SK-N-SH (cell line): ENCODE results near the gene SLC35A4. TPM values are rescaled to one million over a fixed set of nuclear protein-coding genes. Genes with fewer than 3 reads are reported as not detected.
A peak's percentile ranks its signal among the peaks of the same experiment; 100 is the strongest.

ENCODE experiments used
- CTCF ChIA-PET: fragments of 300-600, 350-600 bp; formaldehyde crosslinking; extraction: SDS; loops from one replicate; lab custom pipeline; 2021; lab: Yijun Ruan, JAX
- POLR2A ChIA-PET: fragments of 350-600 bp; sonication (Branson Sonifier 250); formaldehyde crosslinking; extraction: SDS; loops from one replicate; lab custom pipeline; 2020; ENCODE audit warnings: antibody characterized with exemption, inconsistent platforms; lab: Yijun Ruan, JAX
- DNase-seq: peaks from one replicate; pipeline ENCODE4 v3.0.0; 2012
- H2AFZ ChIP-seq: fragments of 200-600 bp; sonication (generic); 2 replicates; pipeline ENCODE4 v1.8.1; 2016; ENCODE audit warnings: antibody characterized with exemption, mild to moderate bottlenecking, low read depth
- H3F3A ChIP-seq: fragments of 200-600 bp; sonication (generic); replicated peaks from 2 replicates; pipeline ENCODE3; 2016; ENCODE audit warnings: antibody characterized with exemption, mild to moderate bottlenecking; ENCODE audit not compliant: insufficient read depth
- H3K27ac ChIP-seq, 2 experiments: fragments of 200-500 bp in 1 of 2; fragments of 200-600 bp in 1 of 2; sonication (Bioruptor generic) in 1 of 2; sonication (generic), shearing (Covaris generic) in 1 of 2; 2 replicates each; pipeline versions ENCODE4 v1.5.1 to v1.6.1; 2014 to 2016; ENCODE audit warnings: low read depth in 2 of 2, inconsistent platforms in 1 of 2, low read length in 1 of 2, mild to moderate bottlenecking in 1 of 2, mixed read lengths in 1 of 2
- H3K27me3 ChIP-seq: fragments of 200-600 bp; sonication (generic), shearing (Covaris generic); 2 replicates; pipeline ENCODE4 v1.6.1; 2016; ENCODE audit warnings: mixed run types; ENCODE audit not compliant: insufficient read depth
- H3K36me3 ChIP-seq, 2 experiments: fragments of 200-500 bp in 1 of 2; fragments of 200-600 bp in 1 of 2; sonication (Bioruptor generic) in 1 of 2; sonication (generic) in 1 of 2; replicated peaks in 1 of 2; 2 replicates each; pipeline versions ENCODE3 to v1.5.1; 2014 to 2016; ENCODE audit warnings: low read length in 1 of 2, mild to moderate bottlenecking in 1 of 2; ENCODE audit not compliant: insufficient read depth in 2 of 2, control insufficient read depth in 1 of 2
- H3K4me1 ChIP-seq, 2 experiments: fragments of 200-500 bp in 1 of 2; fragments of 200-600 bp in 1 of 2; sonication (Bioruptor generic) in 1 of 2; sonication (generic), shearing (Covaris generic) in 1 of 2; 2 replicates each; pipeline versions ENCODE4 v1.5.1 to v1.6.1; 2014 to 2016; ENCODE audit warnings: low read depth in 1 of 2, low read length in 1 of 2, mixed run types in 1 of 2; ENCODE audit not compliant: insufficient read depth in 2 of 2, control insufficient read depth in 1 of 2
- H3K4me2 ChIP-seq: fragments of 200-600 bp; sonication (generic), shearing (Covaris generic); 2 replicates; pipeline ENCODE4 v1.6.1; 2017; ENCODE audit warnings: mixed run types
- H3K4me3 ChIP-seq, 2 experiments: fragments of 200-500 bp in 1 of 2; fragments of 200-600 bp in 1 of 2; sonication (Bioruptor generic) in 1 of 2; sonication (generic), shearing (Covaris generic) in 1 of 2; 2 replicates each; pipeline versions ENCODE4 v1.5.1 to v1.8.1; 2014 to 2016; ENCODE audit warnings: low read depth in 2 of 2, inconsistent platforms in 1 of 2, low read length in 1 of 2, mild to moderate bottlenecking in 1 of 2, mixed read lengths in 1 of 2, moderate library complexity in 1 of 2
- H3K79me2 ChIP-seq: fragments of 200-600 bp; sonication (generic); 2 replicates; pipeline ENCODE4 v1.8.1; 2017; ENCODE audit warnings: mild to moderate bottlenecking; ENCODE audit not compliant: insufficient read depth
- H3K9ac ChIP-seq: fragments of 200-600 bp; sonication (generic); 2 replicates; pipeline ENCODE4 v1.6.1; 2017; ENCODE audit warnings: mixed run types
- H3K9me2 ChIP-seq: fragments of 200-600 bp; sonication (generic); 2 replicates; pipeline ENCODE4 v1.6.1; 2017; ENCODE audit warnings: mixed run types
- H3K9me3 ChIP-seq: fragments of 200-600 bp; sonication (generic); 2 replicates; pipeline ENCODE4 v1.6.1; 2017; ENCODE audit warnings: mixed run types, mild to moderate bottlenecking, moderate library complexity
- H4K20me1 ChIP-seq: fragments of 200-600 bp; sonication (generic); 2 replicates; pipeline ENCODE4 v1.6.1; 2017; ENCODE audit warnings: mild to moderate bottlenecking, mixed run types; ENCODE audit not compliant: insufficient read depth
- ELF1 ChIP-seq: IDR thresholded peaks from 2 replicates; pipeline ENCODE4 v1.4.0; 2012
- FOSL2 ChIP-seq: IDR thresholded peaks from 2 replicates; pipeline ENCODE4 v1.4.0; 2012; ENCODE audit warnings: low read depth, mild to moderate bottlenecking, moderate library complexity, borderline replicate concordance
- FOXJ3 ChIP-seq: sonication (generic); formaldehyde crosslinking; IDR thresholded peaks from 2 replicates; pipeline ENCODE4 v1.5.1; 2020; ENCODE audit warnings: mild to moderate bottlenecking, missing genetic modification reagents
- FOXM1 ChIP-seq: IDR thresholded peaks from 2 replicates; pipeline ENCODE4 v1.4.0; 2012; ENCODE audit warnings: low read depth, mild to moderate bottlenecking
- GABPA ChIP-seq: IDR thresholded peaks from 2 replicates; pipeline ENCODE4 v1.4.0; 2012; ENCODE audit warnings: low read depth, mild to moderate bottlenecking
- JUND ChIP-seq: IDR thresholded peaks from 2 replicates; pipeline ENCODE4 v1.4.0; 2012
- MXI1 ChIP-seq: IDR thresholded peaks from 2 replicates; pipeline ENCODE4 v1.6.1; 2012; ENCODE audit warnings: mild to moderate bottlenecking, low read depth, low read length, improper control_type of control experiment
- RAD21 ChIP-seq: IDR thresholded peaks from 2 replicates; pipeline ENCODE4 v1.6.1; 2012; ENCODE audit warnings: mild to moderate bottlenecking, low read length
- RCOR1 ChIP-seq: fragments of 150-350 bp; IDR thresholded peaks from 2 replicates; pipeline ENCODE4 v1.6.1; 2017; ENCODE audit warnings: antibody characterized with exemption, low read length
- RFX5 ChIP-seq: IDR thresholded peaks from 2 replicates; pipeline ENCODE4 v1.6.1; 2012; ENCODE audit warnings: mild to moderate bottlenecking, improper control_type of control experiment, low read length
- RXRA ChIP-seq: IDR thresholded peaks from 2 replicates; pipeline ENCODE4 v1.4.0; 2012; ENCODE audit warnings: low read depth, mild to moderate bottlenecking, borderline replicate concordance
- SMC3 ChIP-seq: IDR thresholded peaks from 2 replicates; pipeline ENCODE4 v1.6.1; 2012; ENCODE audit warnings: low read depth, low read length, improper control_type of control experiment
- YY1 ChIP-seq: IDR thresholded peaks from 2 replicates; pipeline ENCODE4 v1.4.0; 2012; ENCODE audit warnings: low read depth, mild to moderate bottlenecking
- WGBS: methylation state at CpG from one replicate; pipeline ENCODE4 v1.1.6; 2017; ENCODE audit warnings: low lambda C conversion rate; 5-methylcytosine and 5-hydroxymethylcytosine counted together
- polyA plus RNA-seq, 3 experiments: library from polyadenylated mRNA; depleted of rRNA; stranded (reverse); fragments of >200 nt; gene quantifications; 2 replicates each; pipeline ENCODE4 v1.2.3, GENCODE V29; 2012
- TF ChIP-seq, protein P1 (sequence below): fragments of 200-600 bp; sonication (generic); IDR thresholded peaks from 2 replicates; pipeline ENCODE4 v1.6.1; 2017; ENCODE audit warnings: antibody characterized with exemption, mild to moderate bottlenecking, moderate library complexity
- TF ChIP-seq, protein P2 (sequence below): fragments of 150-350 bp; IDR thresholded peaks from 2 replicates; pipeline ENCODE4 v1.6.1; 2017; ENCODE audit warnings: antibody characterized with exemption, low read length, low read depth, borderline replicate concordance
- TF ChIP-seq, protein P3 (sequence below): IDR thresholded peaks from 2 replicates; pipeline ENCODE4 v1.4.0; 2012; ENCODE audit warnings: low read depth, borderline replicate concordance
- TF ChIP-seq, protein P4 (sequence below): IDR thresholded peaks from 2 replicates; pipeline ENCODE4 v1.4.0; 2012; ENCODE audit warnings: low read depth
- TF ChIP-seq, protein P5 (sequence below): IDR thresholded peaks from 2 replicates; pipeline ENCODE4; 2012

Gene SLC35A4
- polyA plus RNA-seq, 1 of the 3 experiments (the other 2 are of a cell fraction), result 56.2 TPM

DNA sequence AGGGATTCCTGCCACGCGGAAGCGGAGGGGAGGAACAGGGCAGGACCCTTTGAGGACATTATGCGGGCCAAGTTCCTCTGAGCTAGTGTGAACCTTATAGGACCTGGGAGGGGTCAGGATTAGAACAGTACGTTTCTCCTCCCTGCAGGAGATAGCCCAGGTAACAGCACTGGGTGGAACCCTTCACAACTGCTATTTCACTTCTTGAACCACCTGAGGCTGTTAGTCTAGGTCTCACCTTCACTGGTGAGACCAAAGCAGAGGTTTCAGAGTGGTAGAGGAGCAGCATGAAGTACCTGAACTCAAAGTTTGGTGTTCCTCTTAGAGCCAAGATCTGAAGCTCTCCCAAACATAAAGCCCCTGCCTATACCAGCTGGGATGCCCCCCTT, 16.3 kb upstream of the SLC35A4 start:
- peaks cover 46% of the 10 kb centered on the region for H3F3A ChIP-seq
- H3K4me1 ChIP-seq, result peaks cover 8 to 46% of the 10 kb centered on the region in 2 experiments; a peak in 3 of 4 replicates
- 96% methylated on average over 5 of the region's 5 CpGs for WGBS
- H4K20me1 ChIP-seq, result peaks cover 1% of the 10 kb centered on the region
- H3K4me3 ChIP-seq, result no peak overlapping the region
- peaks cover 28 to 46% of the 10 kb centered on the region in 2 experiments for H3K36me3 ChIP-seq
- peaks cover 27% of the 10 kb centered on the region; the same call in 1 of the 2 replicates for H3K79me2 ChIP-seq
- H2AFZ ChIP-seq, result no peak overlapping the region
- H3K27me3 ChIP-seq, result no peaks in the 10 kb centered on the region
- TF ChIP-seq FOSL2, result no peak
- TF ChIP-seq, protein P1, sequence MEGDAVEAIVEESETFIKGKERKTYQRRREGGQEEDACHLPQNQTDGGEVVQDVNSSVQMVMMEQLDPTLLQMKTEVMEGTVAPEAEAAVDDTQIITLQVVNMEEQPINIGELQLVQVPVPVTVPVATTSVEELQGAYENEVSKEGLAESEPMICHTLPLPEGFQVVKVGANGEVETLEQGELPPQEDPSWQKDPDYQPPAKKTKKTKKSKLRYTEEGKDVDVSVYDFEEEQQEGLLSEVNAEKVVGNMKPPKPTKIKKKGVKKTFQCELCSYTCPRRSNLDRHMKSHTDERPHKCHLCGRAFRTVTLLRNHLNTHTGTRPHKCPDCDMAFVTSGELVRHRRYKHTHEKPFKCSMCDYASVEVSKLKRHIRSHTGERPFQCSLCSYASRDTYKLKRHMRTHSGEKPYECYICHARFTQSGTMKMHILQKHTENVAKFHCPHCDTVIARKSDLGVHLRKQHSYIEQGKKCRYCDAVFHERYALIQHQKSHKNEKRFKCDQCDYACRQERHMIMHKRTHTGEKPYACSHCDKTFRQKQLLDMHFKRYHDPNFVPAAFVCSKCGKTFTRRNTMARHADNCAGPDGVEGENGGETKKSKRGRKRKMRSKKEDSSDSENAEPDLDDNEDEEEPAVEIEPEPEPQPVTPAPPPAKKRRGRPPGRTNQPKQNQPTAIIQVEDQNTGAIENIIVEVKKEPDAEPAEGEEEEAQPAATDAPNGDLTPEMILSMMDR, result no peak
- TF ChIP-seq RFX5, result no peak
- TF ChIP-seq FOXJ3 (CRISPR knock-in tag), result no peak
- TF ChIP-seq, protein P2, sequence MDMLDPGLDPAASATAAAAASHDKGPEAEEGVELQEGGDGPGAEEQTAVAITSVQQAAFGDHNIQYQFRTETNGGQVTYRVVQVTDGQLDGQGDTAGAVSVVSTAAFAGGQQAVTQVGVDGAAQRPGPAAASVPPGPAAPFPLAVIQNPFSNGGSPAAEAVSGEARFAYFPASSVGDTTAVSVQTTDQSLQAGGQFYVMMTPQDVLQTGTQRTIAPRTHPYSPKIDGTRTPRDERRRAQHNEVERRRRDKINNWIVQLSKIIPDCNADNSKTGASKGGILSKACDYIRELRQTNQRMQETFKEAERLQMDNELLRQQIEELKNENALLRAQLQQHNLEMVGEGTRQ, result no peak
- ChIA-PET CTCF (interaction anchor here (1.2 to 2.0 kb wide), 4 partner anchors 9 to 491 kb away, joined by 3 to 7 read pairs (median 4); partner anchors contain the start of gene SRA1), POLR2A (interaction anchor here (1.5 to 3.1 kb wide), 5 partner anchors 9 to 147 kb away, joined by 4 to 21 read pairs (median 6); partner anchors contain the start of genes ANKHD1, IK, NDUFA2 and SRA1)
- no peak for DNase-seq
- no peaks in the 10 kb centered on the region for H3K9me2 ChIP-seq
- H3K4me2 ChIP-seq, result no peak overlapping the region
- no peaks in the 10 kb centered on the region for H3K9me3 ChIP-seq
- H3K27ac ChIP-seq, result peak overlapping the region in 1 of 2 experiments; percentile 87; a peak in 2 of 4 replicates
- no peak overlapping the region for H3K9ac ChIP-seq

DNA sequence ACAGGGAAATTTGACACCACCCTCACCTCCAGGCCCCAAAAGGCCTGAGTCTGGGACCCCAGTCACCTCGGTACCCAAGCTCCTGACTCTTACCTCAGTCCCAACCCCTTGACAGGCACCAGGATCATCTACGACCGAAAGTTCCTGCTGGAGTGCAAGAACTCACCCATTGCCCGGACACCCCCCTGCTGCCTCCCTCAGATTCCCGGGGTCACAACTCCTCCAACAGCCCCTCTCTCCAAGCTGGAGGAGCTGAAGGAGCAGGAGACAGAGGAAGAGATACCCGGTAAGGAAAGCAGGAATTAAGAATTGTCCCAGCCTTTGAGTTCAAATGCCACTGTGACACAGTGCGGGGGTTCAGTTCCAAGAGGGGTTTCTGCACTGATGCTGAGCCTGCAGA, 15.8 kb upstream of the SLC35A4 start:
- H3K79me2 ChIP-seq, result peaks cover 32% of the 10 kb centered on the region; the same call in 1 of the 2 replicates
- POLR2A ChIA-PET, result interaction anchor here (0.6 to 3.1 kb wide), 5 partner anchors 9 to 99 kb away, joined by 4 to 21 read pairs (median 6); partner anchors contain the start of genes APBB3, IK, NDUFA2 and SLC35A4
- H3K36me3 ChIP-seq, result peaks cover 28 to 49% of the 10 kb centered on the region in 2 experiments
- WGBS, result 88% methylated on average over 7 of the region's 7 CpGs
- no peak overlapping the region for H3K9ac ChIP-seq
- H4K20me1 ChIP-seq, result peaks cover 4% of the 10 kb centered on the region
- peak overlapping the region; percentile 32 to 87; a peak in 3 of 4 replicates for H3K27ac ChIP-seq
- H2AFZ ChIP-seq, result no peak overlapping the region
- CTCF ChIA-PET, result interaction anchor here (1.2 to 1.4 kb wide), 2 partner anchors 14 to 491 kb away, joined by 3 read pairs; no protein-coding TSS in a partner anchor
- no peaks in the 10 kb centered on the region for H3K9me3 ChIP-seq
- no peak for DNase-seq
- no peaks in the 10 kb centered on the region for H3K27me3 ChIP-seq
- no peak overlapping the region for H3K4me3 ChIP-seq
- no peak for TF ChIP-seq MXI1
- TF ChIP-seq ELF1, result no peak
- TF ChIP-seq RXRA, result no peak
- TF ChIP-seq GABPA, result no peak
- no peak for TF ChIP-seq FOXM1
- TF ChIP-seq RCOR1, result no peak
- TF ChIP-seq JUND, result no peak
- TF ChIP-seq SMC3, result no peak
- no peak for TF ChIP-seq RAD21
- TF ChIP-seq, protein P1, result no peak
- no peak for TF ChIP-seq YY1
- TF ChIP-seq, protein P3, sequence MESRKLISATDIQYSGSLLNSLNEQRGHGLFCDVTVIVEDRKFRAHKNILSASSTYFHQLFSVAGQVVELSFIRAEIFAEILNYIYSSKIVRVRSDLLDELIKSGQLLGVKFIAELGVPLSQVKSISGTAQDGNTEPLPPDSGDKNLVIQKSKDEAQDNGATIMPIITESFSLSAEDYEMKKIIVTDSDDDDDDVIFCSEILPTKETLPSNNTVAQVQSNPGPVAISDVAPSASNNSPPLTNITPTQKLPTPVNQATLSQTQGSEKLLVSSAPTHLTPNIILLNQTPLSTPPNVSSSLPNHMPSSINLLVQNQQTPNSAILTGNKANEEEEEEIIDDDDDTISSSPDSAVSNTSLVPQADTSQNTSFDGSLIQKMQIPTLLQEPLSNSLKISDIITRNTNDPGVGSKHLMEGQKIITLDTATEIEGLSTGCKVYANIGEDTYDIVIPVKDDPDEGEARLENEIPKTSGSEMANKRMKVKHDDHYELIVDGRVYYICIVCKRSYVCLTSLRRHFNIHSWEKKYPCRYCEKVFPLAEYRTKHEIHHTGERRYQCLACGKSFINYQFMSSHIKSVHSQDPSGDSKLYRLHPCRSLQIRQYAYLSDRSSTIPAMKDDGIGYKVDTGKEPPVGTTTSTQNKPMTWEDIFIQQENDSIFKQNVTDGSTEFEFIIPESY, result no peak
- TF ChIP-seq, protein P4, sequence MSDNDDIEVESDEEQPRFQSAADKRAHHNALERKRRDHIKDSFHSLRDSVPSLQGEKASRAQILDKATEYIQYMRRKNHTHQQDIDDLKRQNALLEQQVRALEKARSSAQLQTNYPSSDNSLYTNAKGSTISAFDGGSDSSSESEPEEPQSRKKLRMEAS, result no peak
- TF ChIP-seq, protein P5, sequence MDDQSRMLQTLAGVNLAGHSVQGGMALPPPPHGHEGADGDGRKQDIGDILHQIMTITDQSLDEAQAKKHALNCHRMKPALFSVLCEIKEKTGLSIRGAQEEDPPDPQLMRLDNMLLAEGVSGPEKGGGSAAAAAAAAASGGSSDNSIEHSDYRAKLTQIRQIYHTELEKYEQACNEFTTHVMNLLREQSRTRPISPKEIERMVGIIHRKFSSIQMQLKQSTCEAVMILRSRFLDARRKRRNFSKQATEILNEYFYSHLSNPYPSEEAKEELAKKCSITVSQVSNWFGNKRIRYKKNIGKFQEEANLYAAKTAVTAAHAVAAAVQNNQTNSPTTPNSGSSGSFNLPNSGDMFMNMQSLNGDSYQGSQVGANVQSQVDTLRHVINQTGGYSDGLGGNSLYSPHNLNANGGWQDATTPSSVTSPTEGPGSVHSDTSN, result no peak
- no peaks in the 10 kb centered on the region for H3K9me2 ChIP-seq
- H3K4me1 ChIP-seq, result peaks cover 8 to 46% of the 10 kb centered on the region in 2 experiments; a peak in 3 of 4 replicates
- H3F3A ChIP-seq, result peaks cover 47% of the 10 kb centered on the region
- no peak overlapping the region for H3K4me2 ChIP-seq
